ENCODE measurements around the gene CHST13. TPM values are rescaled to one million over a fixed set of nuclear protein-coding genes. Genes with fewer than 3 reads are reported as not detected.

The CHST13 gene, protein sequence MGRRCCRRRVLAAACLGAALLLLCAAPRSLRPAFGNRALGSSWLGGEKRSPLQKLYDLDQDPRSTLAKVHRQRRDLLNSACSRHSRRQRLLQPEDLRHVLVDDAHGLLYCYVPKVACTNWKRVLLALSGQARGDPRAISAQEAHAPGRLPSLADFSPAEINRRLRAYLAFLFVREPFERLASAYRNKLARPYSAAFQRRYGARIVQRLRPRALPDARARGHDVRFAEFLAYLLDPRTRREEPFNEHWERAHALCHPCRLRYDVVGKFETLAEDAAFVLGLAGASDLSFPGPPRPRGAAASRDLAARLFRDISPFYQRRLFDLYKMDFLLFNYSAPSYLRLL
- under 1 TPM in 2 of 3 donors, not detected in 1; 0.29 to 0.80 TPM for total RNA-seq

DNA sequence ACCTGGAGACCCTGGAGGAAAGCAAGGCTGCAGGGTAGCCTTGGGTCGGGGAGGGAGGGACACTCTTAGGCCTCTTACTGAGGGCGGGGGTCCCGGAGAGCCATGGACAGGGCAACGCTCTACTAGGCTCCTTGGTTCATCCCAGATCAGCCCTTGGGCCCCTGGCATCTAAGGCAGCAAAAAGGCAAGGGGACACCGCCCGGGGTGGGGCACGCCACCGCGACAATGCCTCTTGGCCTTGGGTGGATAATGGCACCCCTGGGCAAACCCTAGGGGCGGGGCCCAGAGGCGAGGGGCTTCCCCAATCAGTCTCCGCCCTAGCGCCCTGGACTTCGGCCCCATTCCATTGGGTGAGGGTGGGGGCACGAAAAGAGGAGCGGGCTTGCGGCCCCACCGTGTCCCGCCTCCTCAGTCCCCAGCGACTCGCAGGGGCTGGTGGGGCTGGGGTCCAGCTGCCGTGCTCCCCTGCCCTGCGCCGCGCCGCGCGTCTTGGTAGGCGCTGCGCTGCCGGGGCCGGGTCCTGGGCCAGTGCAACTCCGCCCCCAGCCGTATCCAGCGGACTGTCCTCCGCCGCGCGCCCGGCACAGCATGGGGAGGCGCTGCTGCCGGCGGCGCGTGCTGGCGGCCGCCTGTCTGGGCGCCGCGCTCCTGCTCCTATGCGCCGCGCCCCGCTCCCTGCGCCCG lies at the start of gene CHST13:
CHST13 (plus strand) TSS at position 411 of the 684 bp plus-strand sequence; CDS start at position 589, 178 bp downstream.
- intact Hi-C loops (cut with DNase I; ENCODE audit: low total_unique reads) = loop anchor here (2.0 kb wide), 1 partner anchor 67 kb away; no protein-coding TSS in a partner anchor
- DNase-seq (ENCODE audit: low spot score in 2 of 2) = no peak
- peaks cover 3 to 22% of the 10 kb centered on the region in 2 donors for H3K27me3 ChIP-seq
- H3K9me3 ChIP-seq = no peaks in the 10 kb centered on the region
- TF ChIP-seq POLR2AphosphoS5 (IDR thresholded peaks at IDR 0.05) = no peak
- no peak within 1 kb of the TSS for H3K27ac ChIP-seq
- H3K36me3 ChIP-seq = no peaks in the 10 kb centered on the region
- peaks cover 0 to 4% of the 10 kb centered on the region in 2 donors for H3K4me1 ChIP-seq
- H3K4me3 ChIP-seq = peak within 1 kb of the TSS; percentile 35 to 60 (median 42)

DNA sequence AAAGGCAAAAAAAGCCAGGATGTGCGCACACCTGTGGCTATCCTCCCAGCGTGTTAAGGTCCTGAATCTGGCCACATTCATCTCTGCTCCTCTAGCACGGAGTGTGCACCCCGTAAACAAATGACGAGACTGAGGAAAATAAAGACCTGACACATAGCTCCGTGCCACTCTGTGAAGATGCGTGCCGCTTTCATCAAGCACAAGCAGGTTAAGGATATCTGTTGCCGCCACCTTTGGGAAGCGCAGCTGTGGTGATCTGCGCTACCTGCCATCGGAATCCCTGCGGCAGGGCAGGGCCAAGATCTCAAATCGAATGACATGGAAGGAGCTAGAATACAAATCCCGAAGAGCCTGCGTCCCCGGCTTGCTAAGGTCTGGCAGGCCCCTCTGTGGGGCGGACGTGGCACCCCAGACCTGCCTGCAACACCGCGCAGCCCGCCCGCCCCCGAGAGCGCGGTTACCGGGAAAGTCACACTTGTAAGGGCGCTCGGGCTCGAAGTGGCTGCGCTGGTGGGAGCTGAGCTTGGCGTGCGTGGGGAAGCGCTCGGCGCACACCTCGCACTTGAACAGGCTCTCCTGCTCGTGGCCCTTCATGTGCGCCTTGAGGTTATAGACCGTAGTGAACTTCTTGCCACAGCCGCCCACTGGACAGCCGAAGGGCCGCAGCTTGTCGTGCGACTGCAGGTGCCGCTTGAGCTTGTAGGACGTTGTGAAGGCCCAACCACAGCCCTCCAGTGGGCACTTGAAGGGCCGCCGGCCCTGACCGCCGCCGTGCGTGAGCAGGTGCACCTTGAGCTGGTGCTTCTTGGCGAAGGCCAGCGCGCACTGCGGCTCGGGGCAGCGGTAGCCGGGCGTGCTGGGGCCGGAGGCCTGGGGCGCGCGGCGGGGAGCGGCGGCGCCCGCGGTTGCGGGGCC lies 49.2 kb upstream of the CHST13 start:
- intact Hi-C loops (cut with DNase I; ENCODE audit: low total_unique reads) = loop anchor here (10.0 kb wide), 1 partner anchor 310 kb away; no protein-coding TSS in a partner anchor
- peak in 1 of 2 donors; percentile 38 for DNase-seq (ENCODE audit: low spot score in 2 of 2)

DNA sequence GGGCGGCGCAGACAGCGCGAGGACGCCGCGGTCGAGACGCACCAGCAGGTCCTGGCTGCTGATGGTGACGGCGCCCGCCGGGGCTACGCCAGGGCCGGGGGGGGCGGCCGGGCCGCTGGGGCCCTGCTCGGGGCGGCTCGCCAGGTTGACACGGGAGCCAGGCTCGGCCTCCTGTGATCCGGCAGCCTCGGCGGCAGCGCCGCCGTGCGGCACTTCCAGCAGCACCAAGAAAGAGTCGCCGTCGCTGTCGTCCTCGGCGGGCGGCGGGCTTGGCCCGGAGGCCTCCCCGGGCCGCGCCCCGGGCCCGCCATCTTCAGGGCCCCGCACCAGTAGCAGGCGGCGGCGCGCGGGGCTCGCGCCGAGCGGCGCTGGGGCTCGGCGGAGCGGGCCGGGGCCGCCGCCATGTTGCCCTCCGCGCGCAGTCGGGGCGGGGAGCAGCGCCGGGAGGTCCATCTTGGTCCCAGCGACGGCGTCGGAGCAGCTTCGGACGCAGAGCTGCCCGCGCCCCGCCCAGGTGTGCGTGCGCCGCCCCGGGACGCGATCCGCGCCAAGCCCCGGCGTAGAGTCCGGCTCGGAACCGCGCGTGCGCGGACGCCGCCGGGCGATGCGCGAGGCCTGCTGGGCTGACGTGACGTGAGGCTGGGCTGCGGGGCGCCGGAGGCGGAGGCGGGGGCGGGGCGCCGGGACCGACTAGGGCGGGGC lies 48.4 kb upstream of the CHST13 start, which contains the start of gene ZXDC:
ZXDC (minus strand) TSS at position 479 of the 702 bp plus-strand sequence; CDS start at position 453, 26 bp downstream.
- peak within 1 kb of the TSS; percentile 94 to 98 for H3K27ac ChIP-seq
- TF ChIP-seq POLR2AphosphoS5 (IDR thresholded peaks at IDR 0.05) = no peak
- TF ChIP-seq POLR2A (IDR thresholded peaks at IDR 0.05) = no peak
- TF ChIP-seq, protein P1, sequence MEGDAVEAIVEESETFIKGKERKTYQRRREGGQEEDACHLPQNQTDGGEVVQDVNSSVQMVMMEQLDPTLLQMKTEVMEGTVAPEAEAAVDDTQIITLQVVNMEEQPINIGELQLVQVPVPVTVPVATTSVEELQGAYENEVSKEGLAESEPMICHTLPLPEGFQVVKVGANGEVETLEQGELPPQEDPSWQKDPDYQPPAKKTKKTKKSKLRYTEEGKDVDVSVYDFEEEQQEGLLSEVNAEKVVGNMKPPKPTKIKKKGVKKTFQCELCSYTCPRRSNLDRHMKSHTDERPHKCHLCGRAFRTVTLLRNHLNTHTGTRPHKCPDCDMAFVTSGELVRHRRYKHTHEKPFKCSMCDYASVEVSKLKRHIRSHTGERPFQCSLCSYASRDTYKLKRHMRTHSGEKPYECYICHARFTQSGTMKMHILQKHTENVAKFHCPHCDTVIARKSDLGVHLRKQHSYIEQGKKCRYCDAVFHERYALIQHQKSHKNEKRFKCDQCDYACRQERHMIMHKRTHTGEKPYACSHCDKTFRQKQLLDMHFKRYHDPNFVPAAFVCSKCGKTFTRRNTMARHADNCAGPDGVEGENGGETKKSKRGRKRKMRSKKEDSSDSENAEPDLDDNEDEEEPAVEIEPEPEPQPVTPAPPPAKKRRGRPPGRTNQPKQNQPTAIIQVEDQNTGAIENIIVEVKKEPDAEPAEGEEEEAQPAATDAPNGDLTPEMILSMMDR (IDR thresholded peaks at IDR 0.05) = peak in 1 of 3 donors; percentile 40
- peak; percentile 93 to 94 for DNase-seq (ENCODE audit: low spot score in 2 of 2)
- no peaks in the 10 kb centered on the region for H3K27me3 ChIP-seq
- intact Hi-C loops (cut with DNase I; ENCODE audit: low total_unique reads) = loop anchor here (10.0 kb wide), 1 partner anchor 309 kb away; no protein-coding TSS in a partner anchor
- peak within 1 kb of the TSS; percentile 58 to 76 (median 74) for H3K4me3 ChIP-seq
- H3K4me1 ChIP-seq = peaks cover 4 to 20% of the 10 kb centered on the region in 2 donors
- no peaks in the 10 kb centered on the region for H3K36me3 ChIP-seq
- H3K9me3 ChIP-seq = no peaks in the 10 kb centered on the region

More for the DNA sequence above, 49.2 kb upstream of the CHST13 start:
- H3K4me1 ChIP-seq = peaks cover 4 to 20% of the 10 kb centered on the region in 2 donors
- H3K4me3 ChIP-seq = peak overlapping the region; percentile 58 to 76 (median 74)
- no peaks in the 10 kb centered on the region for H3K9me3 ChIP-seq
- no peaks in the 10 kb centered on the region for H3K27me3 ChIP-seq
- peak overlapping the region; percentile 94 to 98 for H3K27ac ChIP-seq
- H3K36me3 ChIP-seq = no peaks in the 10 kb centered on the region
- peak in 1 of 3 donors; percentile 15 for TF ChIP-seq POLR2AphosphoS5 (IDR thresholded peaks at IDR 0.05)
- TF ChIP-seq, protein P1 (IDR thresholded peaks at IDR 0.05) = peak in 1 of 3 donors; percentile 25
- TF ChIP-seq POLR2A (IDR thresholded peaks at IDR 0.05) = no peak

DNA sequence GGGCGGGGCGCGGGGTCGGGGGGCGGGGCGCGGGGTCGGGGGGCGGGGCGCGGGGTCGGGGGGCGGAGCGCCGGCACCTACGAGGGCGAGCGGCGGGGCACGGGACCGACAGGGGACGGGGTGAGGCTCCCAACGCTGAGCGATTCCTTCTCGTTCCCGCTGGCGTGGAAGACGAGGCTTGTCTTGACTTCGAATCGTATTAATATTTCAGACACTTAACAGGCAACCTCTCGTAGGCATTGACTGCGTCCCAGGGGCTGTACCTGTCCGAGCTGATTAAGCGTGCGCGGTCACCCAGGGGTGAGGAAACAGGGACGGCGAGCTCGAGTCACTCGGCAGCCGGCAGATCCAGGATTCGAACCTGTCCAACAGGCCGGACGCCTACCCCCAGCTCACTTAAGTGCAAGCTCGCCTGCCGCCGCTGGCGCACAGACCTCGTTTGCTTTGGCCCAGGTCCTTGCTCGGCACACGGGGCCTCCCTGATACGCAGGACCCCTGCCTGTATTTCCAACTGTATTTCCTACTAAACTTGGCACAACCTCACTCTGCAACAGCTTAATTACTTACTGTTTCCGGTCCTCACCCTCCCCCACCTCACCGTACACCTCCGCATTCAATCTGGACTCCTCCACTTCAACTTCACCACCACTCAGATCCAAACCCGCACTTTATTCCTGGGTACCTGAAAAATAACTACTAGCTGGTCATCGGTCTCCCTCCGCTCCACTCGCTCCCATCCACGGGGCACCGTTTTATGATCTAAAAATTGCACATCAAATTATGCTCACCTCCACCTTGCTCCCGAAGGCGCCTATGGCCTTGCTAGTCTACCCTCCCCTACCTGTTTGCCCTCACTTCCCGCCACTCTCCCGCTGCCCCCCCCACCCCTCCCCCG lies 47.5 kb upstream of the CHST13 start:
- H3K27me3 ChIP-seq = no peaks in the 10 kb centered on the region
- peak; percentile 63 to 64 for DNase-seq (ENCODE audit: low spot score in 2 of 2)
- peak overlapping the region; percentile 58 to 76 (median 74) for H3K4me3 ChIP-seq
- peak overlapping the region; percentile 94 to 98 for H3K27ac ChIP-seq
- TF ChIP-seq, protein P1 (IDR thresholded peaks at IDR 0.05) = peak in 1 of 3 donors; percentile 11
- TF ChIP-seq POLR2A (IDR thresholded peaks at IDR 0.05) (peak; percentile 59), POLR2AphosphoS5 (IDR thresholded peaks at IDR 0.05) (peak; percentile 57 to 86 (median 69))
- H3K4me1 ChIP-seq = peaks cover 4 to 20% of the 10 kb centered on the region in 2 donors
- no peaks in the 10 kb centered on the region for H3K9me3 ChIP-seq
- intact Hi-C loops (cut with DNase I; ENCODE audit: low total_unique reads) = loop anchor here (10.0 kb wide), 1 partner anchor 308 kb away; no protein-coding TSS in a partner anchor
- H3K36me3 ChIP-seq = no peaks in the 10 kb centered on the region
